Breast epithelium (tissue), 3 donors: ENCODE results near the gene IGF1R.

Source experiments
- CTCF ChIP-seq, 3 donors: fragments of 450-650 bp; IDR thresholded peaks; one replicate each; pipeline ENCODE4 v1.5.1; 2016 to 2017; ENCODE audit warnings: antibody characterized with exemption in 3 of 3, mild to moderate bottlenecking in 3 of 3, moderate library complexity in 3 of 3
- POLR2A ChIP-seq: fragments of 450-650 bp; IDR thresholded peaks from one replicate; pipeline ENCODE4 v1.6.1; 2016; ENCODE audit warnings: antibody characterized with exemption, mild to moderate bottlenecking, moderate library complexity
- POLR2AphosphoS5 ChIP-seq, 3 donors: sonication (generic); formaldehyde crosslinking; IDR thresholded peaks; one replicate each; pipeline ENCODE4 v1.6.1; 2017; ENCODE audit warnings: antibody characterized with exemption in 3 of 3

- TF ChIP-seq CTCF (IDR thresholded peaks at IDR 0.05) (no peak), POLR2A (no peak), POLR2AphosphoS5 (IDR thresholded peaks at IDR 0.05) (no peak)
Measured at GRCh38 chr15:98845138-98845884, 197.0 kb downstream of the IGF1R start.
